Ammon's horn (tissue), 1 donor: Measurements from ENCODE around the gene PGLYRP4.
"Not testable (repeated sequence)": the region's sequence is repeated elsewhere in the genome, so short reads cannot be mapped to it uniquely, and the experiment has no call there.

Experiments
- DNase-seq: peaks from one replicate; pipeline ENCODE4 v3.0.0-alpha.2; 2016; ENCODE audit warnings: low spot score

PGLYRP4 gene

DNA sequence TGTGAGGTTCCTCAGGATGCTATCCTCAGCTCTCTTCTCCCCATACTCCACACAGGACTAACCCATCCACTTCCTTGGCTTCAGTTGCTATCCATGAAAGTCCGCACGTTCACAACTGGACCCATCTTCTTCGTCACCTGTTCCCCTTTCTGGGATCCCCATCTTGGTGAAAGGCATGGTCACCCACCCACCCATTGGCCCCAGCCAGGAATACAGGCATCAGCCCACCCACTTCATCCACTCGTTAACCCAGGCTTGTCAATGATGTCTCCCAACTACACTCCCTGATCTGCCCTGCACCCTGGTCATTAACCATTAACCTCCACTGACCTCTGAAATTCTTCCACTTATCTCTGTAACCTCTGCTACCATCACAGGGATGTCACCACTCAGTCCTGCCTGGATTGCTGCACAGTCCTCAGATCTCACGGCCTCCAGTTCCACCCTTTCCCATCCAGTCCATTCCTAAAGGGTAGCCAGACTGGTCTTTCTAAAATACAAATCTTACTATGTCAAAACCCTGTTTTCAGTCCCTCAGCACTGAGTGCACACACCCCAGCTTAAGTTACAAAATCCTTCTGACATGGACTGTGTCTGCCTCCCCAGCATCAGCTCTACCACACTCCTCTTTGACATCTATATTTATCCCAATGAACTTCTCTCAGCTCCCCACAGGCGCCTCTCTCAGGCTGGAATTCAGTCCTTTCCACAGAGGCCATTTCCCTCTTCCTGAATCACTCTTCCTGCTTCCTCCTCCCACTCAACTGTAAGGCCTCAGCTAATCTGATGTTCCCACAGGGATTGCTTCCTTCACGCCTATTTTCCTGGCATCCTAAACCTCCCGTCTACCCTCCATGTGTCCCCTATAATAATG, 10.4 kb downstream of the PGLYRP4 start:
- no peak for DNase-seq

DNA sequence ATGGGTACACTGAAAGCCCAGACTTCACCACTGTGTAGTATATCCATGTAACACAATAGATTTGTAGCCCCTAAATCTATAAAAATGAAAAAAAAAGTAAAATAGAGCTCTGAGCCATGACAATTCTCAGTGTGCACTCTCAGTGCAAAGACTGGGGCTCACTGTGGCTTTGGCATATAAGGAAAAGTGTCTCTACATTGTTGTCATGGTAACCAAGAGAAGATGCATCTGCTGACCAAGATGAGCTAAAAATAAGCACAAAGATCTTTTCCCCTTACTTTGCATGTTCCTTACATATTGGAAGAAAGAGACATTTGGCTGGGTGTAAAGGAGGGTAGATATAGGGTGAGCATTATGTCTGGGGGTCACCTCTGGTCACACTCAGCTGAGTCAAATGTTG, 12.0 kb downstream of the PGLYRP4 start:
- no peak for DNase-seq

DNA sequence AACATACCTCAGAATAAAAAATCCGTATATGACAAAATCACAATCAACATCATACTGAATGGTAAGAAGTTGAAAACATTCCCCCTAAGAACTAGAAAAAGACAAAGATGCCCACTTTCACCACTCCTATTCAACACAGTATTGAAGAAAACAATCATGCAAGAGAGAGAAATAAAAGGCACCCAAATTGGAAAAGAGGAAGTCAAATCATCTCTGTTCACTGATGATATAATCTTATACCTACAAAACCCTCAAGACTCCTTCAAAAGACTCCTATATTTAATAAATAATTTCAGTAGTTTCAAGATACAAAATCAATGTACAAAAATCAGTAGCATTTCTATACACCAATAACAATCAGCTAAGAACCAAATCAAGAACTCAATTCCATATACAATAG, 14.7 kb downstream of the PGLYRP4 start:
- no peak for DNase-seq

DNA sequence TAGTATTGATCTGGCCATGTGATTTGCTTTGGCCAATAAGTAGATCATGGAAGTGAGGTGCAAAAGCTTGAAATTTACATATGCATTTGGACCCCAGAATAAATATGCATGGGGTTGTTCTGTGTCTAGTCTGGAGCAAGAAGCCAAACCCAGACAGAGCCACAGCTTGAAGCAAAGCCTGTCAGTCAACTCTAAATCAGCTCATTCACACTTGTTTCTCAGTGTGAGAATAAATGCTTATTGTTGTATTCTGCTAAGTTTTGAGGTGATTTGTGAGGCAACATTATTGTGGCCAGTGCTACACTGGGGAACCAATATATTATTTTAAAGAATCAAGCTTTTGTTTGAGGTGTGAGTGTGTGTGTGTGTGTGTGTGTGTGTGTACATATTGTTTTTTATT, 23.7 kb downstream of the PGLYRP4 start:
- peak; percentile 17 for DNase-seq

DNA sequence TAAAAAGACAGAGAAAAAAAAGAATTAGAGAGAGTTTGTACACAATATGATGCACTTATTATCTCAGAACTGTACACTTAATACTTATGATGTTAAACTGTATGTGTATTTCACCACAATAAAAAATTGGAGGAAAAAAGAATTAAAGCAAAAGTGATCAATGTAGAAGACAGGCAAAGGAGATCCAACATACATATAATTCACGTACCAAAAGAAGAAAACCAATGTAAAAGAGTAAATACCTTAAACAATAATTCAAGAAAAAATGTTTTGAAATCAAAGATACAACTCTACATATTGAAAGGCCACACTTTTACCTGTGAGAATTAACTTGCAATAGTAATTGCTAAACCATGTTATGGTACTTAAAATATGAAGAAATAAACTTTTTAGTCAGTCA, 26.1 kb downstream of the PGLYRP4 start:
- DNase-seq = no peak

DNA sequence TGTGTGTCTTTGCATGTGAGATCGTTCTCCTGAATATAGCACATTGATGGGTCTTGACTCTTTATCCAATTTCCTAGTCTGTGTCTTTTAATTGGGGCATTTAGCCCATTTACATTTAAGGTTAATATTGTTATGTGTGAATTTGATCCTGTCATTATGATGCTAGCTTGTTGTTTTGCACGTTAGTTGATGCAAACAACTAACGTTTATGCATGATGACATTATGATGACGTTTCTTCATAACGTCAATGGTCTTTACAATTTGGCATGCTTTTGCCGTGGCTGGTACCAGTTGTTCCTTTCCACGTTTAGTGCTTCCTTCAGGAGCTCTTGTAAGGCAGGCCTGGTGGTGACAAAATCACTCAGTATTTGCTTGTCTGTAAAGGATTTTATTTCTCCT, 30.5 kb downstream of the PGLYRP4 start:
- not testable (repeated sequence) for DNase-seq

DNA sequence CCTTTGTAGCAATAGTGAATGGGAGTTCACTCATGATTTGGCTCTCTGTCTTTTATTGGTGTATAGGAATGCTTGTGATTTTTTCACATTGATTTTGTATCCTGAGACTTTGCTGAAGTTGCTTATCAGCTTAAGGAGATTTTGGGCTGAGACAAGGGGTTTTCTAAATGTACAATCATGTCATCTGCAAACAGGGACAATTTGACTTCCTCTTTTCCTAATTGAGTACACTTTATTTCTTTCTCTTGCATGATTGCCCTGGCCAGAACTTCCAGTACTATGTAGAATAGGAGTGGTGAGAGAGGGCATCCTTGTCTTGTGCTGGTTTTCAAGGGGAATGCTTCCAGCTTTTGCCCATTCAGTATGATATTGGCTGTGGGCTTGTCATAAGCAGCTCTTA, 32.6 kb downstream of the PGLYRP4 start:
- DNase-seq = not testable (repeated sequence)

DNA sequence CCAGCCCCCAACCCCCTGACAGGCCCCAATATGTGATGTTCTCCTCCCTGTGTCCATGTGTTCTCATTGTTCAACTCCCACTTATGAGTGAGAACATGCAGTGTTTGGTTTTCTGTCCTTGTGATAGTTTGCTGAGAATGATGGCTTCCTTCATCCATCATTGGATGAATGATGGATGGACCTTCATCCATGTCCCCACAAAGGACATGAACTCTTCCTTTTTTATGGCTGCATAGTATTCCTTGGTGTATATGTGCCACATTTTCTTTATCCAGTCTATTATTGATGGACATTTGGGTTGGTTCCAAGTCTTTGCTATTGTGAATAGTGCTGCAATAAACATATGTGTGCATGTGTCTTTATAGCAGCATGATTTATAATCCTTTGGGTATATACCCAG, 34.3 kb downstream of the PGLYRP4 start:
- not testable (repeated sequence) for DNase-seq

DNA sequence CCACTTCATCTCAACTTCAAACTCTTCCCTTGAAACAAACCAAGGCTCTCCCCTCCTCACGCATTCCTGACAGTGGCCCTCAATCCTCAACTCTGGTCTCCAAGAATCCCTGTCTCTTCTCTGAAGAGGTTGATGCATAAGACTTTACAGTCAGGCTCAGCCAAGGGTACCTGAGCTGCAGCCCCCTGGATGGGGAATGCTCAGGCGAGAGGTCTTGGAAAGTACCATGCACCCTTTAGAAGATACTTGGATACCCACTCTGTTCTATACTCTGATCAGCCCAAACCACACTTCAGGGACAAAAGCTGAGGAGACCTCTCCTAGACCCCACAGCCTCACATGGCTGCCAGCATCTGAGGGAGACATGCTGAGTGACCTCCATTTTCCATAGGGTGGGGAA, 35.4 kb downstream of the PGLYRP4 start:
- no peak for DNase-seq

DNA sequence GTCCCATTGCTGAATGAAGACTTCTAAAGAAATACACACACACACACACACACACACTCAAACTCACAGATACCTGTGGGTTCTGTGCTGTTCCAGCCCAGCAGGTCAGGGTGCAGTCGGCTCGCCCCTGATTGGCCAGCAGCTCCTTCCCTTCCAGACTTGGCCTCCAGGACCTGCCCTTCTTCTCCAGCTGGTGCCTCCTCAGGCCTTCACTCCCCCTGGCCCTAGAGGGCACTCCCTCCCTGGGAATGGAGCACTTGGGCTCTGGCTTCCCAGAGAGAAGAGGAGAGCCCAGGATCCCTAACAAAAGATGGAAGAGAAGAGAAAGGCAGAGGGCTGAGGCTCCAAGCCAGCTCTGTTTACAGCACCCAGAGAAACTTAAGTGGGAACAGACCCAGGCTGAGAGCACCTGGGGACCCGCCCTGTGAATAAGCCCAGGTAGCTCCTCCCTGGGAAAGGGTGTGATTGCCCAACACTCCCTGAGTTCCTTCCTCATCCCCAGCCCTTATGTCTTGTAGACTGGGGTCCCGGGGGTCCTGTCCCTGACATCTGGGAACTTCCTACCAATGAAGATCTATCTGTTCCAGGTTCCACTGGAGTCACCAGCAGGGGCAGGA, 36.0 kb downstream of the PGLYRP4 start, which contains the start of gene PGLYRP3:
PGLYRP3 (minus strand) TSS at position 383 of the 617 bp plus-strand sequence. CDS start 2,287 bp downstream, outside the sequence.
- DNase-seq = no peak

DNA sequence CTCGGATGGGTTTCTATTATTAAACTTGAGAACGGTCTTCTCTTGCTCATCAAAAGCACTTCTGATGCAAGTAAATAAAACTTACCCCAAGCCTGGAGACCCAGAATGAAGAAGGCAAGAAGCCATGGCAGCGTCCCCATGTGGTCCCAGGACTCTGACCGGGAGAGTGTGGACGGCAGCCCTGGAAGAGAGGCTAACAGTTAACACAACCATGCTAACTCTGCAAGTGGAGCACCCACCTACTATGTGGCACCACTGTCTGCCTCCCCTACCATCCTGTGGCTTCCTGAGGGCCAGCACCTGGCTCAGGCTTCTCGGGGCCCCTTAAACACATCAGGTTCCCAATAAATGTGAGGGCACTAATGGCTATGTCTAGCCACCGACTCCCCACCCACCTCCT, 38.1 kb downstream of the PGLYRP4 start:
- DNase-seq = no peak

DNA sequence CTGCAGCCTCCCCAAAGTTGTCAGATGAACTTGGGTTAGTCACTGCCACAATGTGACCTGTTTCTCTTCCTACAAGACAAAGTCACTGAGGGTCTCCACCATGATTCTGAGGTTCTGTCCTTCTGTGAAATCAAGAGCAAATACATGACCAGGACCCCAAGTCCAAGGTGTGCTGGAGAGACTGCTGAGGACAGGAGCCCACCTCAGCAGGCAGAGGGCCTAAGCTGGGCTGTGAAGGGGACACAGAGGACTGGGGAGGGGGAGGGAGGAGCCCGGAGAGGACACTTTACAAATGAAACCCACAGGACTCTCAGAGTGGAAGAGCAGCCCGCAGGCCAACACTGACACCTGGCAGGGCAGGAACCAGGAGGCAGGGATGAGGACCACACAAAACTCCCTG, 39.2 kb downstream of the PGLYRP4 start:
- no peak for DNase-seq

DNA sequence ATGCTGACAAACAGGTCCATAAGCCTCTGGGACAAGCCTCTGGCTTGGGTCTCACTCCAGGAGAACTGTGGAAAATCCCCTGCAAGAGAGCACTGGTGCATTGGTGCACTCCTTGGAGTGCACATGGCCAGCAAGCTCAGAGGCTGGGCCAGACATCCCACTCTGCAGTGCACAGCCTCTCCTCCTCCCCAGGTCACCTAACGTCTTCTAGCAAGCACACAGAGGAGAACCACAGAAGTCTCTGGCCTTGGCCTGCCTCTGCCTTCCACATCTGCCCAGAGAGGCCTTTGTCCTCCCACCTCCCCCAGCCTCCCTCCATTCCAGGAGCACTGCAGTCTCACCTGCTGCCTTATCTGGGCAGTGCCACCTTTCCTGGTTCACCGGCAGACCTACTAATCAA, 40.1 kb downstream of the PGLYRP4 start:
- DNase-seq = no peak

DNA sequence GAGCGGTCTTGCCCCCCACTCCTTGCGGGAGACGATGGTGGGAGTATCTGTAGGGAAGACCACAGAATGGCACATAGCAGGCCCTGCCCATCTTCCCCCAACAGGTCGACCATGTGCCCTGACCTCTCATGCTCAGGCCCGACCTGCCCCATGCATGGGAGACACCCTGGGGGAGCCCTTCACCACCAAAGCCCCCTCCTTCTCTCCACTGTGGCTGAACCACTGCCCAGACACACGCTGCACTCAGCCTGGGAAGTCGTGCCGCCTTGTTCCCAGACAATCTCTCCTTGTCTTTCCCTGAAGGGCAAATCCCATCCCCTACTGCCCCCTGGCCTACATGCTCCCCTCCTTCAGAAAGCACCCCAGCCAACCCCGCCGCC, 41.4 kb downstream of the PGLYRP4 start:
- no peak for DNase-seq

DNA sequence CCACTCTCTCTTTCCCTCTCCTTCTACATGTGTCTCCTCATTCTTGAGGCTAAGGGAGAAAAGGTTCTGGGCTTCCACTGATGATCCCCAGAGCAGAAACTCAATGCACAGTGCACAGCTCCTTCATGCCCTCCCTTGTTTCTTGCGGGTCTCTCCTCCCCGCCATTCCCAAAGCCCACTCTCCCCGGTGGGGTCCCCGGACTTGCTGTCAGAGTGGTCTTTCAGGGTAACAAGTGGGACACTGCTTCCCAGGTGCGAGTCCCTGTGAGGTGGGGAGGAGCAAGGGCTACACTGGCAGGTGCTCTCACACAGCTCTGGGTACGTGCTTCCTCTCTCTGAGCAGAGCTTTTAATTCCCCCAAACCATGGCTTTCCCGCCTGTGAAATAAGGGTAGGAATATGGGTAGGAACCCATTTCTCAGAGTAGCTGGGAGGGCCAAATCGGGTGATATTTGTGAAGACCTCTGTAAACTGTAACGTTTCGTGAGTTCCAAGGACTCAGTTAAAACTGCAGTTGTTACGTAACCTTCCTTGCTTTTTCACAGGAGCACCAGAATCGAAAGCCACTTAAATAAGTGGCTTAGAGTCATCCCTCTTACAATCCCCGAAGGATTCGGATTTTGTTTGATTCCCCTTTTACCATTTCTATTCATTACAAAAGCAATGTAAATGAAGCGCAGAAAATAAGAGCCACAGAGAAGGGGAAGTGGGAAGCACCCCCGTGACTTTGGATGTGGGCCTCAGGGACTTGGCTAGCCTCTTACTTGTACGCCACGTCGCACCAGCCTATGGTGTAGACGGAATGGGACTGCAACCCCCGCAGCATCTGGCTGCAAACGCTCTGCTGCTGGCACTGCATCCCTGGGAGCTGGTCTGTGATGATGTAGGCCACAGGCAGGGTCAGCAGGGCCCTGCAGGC, 42.1 kb downstream of the PGLYRP4 start:
- no peak for DNase-seq

DNA sequence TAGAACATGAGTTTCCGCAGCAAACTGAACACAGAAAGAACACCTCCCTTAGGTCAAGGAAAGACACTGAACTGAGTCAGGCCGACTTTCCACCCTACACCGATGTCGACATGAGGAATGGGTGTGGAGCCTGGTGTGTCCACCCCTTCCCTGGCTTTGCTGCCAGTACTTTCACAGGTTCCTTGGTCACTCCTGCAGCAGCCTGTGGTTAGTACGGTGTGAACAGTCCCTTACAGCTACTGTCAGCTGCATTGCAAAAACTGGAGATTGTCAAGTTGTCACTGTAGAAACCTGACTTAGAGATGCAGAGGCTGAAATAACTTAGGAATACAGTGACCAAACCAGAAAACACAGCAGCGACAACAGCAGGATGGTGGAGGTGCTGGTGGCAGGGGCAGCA, 43.0 kb downstream of the PGLYRP4 start:
- DNase-seq = no peak

DNA sequence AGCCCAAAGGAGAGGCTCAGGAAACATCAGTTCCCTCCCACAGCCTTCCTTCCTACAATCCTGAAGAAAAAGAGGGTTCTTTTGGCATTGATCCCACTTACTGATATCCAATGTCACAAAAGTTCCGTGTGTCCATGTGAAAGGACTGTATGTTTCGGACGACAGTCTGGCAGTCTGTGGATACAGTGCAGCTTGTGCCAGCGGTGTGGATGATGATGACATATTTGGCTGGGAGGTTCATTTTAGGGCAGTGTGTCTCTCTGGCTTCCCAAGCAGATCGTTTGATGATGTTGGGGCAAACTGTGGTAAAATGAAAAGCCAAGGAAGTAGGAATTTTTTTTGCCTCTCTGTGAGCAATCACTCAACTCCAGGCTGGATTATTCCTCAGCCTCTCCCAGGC, 46.3 kb downstream of the PGLYRP4 start:
- DNase-seq = no peak

DNA sequence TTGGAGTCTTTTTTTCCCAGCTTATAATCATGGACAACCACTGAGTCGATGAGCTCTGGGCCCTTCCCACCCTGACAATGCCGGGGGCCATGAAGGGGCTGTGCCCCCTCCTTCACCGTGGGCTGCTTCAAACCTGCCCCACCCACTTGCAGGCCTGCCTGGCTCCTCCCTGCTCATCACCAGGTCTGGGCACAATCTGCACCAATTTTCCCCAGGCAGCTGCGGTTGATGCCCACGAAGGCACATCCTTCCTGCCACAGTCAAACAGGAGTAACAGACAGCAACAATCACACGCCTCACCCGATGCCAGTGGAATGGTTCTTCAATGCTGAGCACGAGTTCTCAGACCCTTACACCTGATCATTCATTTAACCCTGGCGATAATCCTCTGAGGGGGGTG, 54.8 kb downstream of the PGLYRP4 start:
- DNase-seq = no peak

DNA sequence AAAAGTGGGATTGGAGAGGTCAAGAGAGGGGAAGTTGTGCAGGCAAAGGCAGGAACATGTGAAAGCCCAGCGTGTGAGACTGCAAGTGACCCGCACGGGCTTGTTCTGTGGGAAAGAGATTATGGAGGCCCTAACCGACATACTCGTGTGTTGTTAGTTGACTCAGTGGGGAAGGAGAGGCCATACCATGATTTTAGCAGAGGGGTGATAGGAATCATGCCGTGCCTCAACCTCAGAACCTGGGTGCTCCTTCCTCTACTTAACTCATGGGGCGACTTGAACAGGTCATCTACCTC, 55.2 kb downstream of the PGLYRP4 start:
- no peak for DNase-seq

DNA sequence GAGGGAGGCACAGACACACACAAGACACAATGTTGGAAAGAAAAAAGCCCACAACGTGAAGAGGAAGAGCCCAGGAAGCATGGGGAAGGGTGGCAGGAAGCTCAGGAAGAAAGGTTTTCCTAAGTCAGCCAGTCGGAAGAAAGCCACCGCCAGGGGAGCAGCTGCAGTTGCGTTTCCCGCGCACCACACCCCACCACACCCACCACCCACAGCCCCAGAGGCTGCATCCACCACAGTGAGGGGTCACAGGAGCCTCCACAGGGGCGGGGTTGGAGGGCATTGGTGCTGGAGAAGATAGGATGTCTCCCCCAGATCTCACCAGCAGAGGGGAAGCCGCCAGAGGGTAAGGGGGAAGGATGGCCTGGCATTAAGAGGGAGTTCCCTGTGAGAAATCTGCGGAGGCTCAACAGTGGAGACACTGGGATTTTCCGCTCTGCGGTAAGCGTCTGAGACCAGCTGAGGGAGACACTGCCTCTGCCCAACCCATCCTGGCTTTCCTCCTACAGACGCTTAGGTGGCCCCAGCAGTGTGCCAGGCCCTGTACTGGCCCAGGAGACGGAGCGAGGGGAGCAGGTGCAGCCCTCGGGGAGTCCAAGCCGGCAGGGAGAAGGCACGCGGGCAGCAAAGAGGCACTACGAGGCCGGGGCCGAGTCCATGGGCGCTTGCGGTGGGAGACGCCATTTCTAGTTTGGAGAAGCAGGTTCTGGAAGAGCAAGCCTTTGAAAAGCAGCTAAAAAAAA, 55.7 kb downstream of the PGLYRP4 start:
- no peak for DNase-seq

DNA sequence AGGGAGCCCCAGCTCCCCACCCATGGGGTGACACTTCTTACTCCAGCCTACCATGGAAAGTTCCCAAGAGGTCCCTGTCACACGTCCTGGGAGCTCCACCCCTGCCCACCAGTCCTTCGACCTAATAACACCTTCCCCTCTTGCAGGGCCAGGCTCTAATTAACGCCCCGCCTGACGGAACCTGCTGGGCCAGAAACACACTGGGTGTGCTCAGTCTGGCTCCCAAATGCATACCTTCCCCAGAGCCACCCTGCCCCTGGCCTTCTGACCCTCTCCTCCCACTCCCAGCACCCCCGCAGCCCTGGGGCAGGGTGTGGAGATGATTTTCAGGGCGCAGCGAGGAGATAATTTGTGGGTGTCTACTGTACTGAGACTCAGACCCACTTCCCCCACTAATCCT, 56.5 kb downstream of the PGLYRP4 start:
- no peak for DNase-seq

DNA sequence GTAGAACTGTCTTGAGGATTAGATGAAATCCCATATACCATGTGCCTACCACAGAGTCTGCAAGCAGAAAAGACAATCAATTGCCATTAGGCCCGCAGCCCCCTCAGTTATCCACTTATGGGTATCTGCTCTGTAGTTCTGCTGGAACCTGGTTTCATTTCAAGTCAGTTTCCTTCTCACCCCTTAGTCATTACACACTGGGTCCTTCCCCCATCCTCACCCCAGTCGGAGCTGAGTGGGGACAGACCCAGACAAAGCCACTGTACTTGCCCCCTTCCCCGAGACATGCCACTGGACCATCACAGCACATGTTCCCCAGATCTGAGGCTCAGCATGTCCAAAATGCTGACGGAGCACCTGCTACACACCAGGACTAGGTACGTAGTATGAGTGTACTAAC, 57.1 kb downstream of the PGLYRP4 start:
- DNase-seq = no peak
